Liver (tissue), 9 donors: ENCODE data around the gene SH3PXD2A. TPM values are rescaled to one million over a fixed set of nuclear protein-coding genes. Genes with fewer than 3 reads are reported as not detected.

Experiments
- DNase-seq: peaks from one replicate; pipeline ENCODE4 v3.0.0-alpha.2; 2017; ENCODE audit warnings: low spot score
- H3K27ac ChIP-seq, 2 donors: one replicate each; pipeline ENCODE4 v1.7.0; 2013; ENCODE audit warnings: inconsistent platforms in 2 of 2, low read length in 2 of 2, control low read depth in 1 of 2, low read depth in 1 of 2, mild to moderate bottlenecking in 1 of 2
- H3K27me3 ChIP-seq, 4 donors: one replicate each; pipeline versions ENCODE4 v1.6.1 to v1.7.0; 2013; ENCODE audit warnings: low read length in 3 of 4, inconsistent platforms in 1 of 4, mild to moderate bottlenecking in 1 of 4, moderate library complexity in 1 of 4; ENCODE audit not compliant: control insufficient read depth in 4 of 4, insufficient read depth in 4 of 4
- H3K36me3 ChIP-seq, 4 donors: one replicate each; pipeline versions ENCODE4 v1.6.1 to v1.7.0; 2013; ENCODE audit warnings: low read length in 3 of 4, mild to moderate bottlenecking in 3 of 4, low read depth in 1 of 4, moderate library complexity in 1 of 4; ENCODE audit not compliant: control insufficient read depth in 4 of 4, insufficient read depth in 3 of 4
- H3K4me1 ChIP-seq, 4 donors: one replicate each; pipeline versions ENCODE4 v1.6.1 to v1.7.0; 2013; ENCODE audit warnings: low read length in 3 of 4, mild to moderate bottlenecking in 3 of 4, moderate library complexity in 1 of 4; ENCODE audit not compliant: control insufficient read depth in 4 of 4, insufficient read depth in 4 of 4
- H3K4me3 ChIP-seq, 3 donors: one replicate each; pipeline versions ENCODE4 v1.6.1 to v1.7.0; 2013; ENCODE audit warnings: low read length in 3 of 3, control low read depth in 1 of 3, low read depth in 1 of 3, mild to moderate bottlenecking in 1 of 3
- H3K9ac ChIP-seq, 2 donors: one replicate each; pipeline ENCODE4 v1.7.0; 2013; ENCODE audit warnings: low read length in 2 of 2, mild to moderate bottlenecking in 2 of 2, moderate library complexity in 2 of 2, control low read depth in 1 of 2, low read depth in 1 of 2
- H3K9me3 ChIP-seq, 4 donors: one replicate each; pipeline versions ENCODE4 v1.6.1 to v1.7.0; 2013; ENCODE audit warnings: low read length in 3 of 4; ENCODE audit not compliant: control insufficient read depth in 4 of 4
- ATF3 ChIP-seq: IDR thresholded peaks from 2 replicates; pipeline ENCODE4 v1.6.1; 2016; ENCODE audit warnings: antibody characterized with exemption
- CTCF ChIP-seq: fragments of 150-350 bp; IDR thresholded peaks from 2 replicates; pipeline ENCODE4 v1.5.1; 2017; ENCODE audit warnings: improper control_type of control experiment, low read depth, low read length; ENCODE audit not compliant: missing input control
- EGR1 ChIP-seq, 2 donors: IDR thresholded peaks; 2 replicates each; pipeline ENCODE4 v1.6.1; 2016 to 2018; ENCODE audit warnings: antibody characterized with exemption in 2 of 2, low read depth in 2 of 2
- FOXA1 ChIP-seq: IDR thresholded peaks from 2 replicates; pipeline ENCODE4 v1.6.1; 2016; ENCODE audit warnings: antibody characterized with exemption
- FOXA2 ChIP-seq: IDR thresholded peaks from 2 replicates; pipeline ENCODE4 v1.6.1; 2016; ENCODE audit warnings: antibody characterized with exemption
- GABPA ChIP-seq, 2 donors: IDR thresholded peaks in 1 of 2; conservative IDR thresholded peaks in 1 of 2; 2 replicates each; pipeline ENCODE4 v1.6.1; 2016; ENCODE audit warnings: antibody characterized with exemption in 2 of 2, mild to moderate bottlenecking in 1 of 2, moderate library complexity in 1 of 2
- HNF4A ChIP-seq, 2 donors: conservative IDR thresholded peaks; 2 replicates each; pipeline ENCODE4 v1.6.1; 2016; ENCODE audit warnings: antibody characterized with exemption in 2 of 2, mild to moderate bottlenecking in 2 of 2
- HNF4G ChIP-seq: IDR thresholded peaks from 2 replicates; pipeline ENCODE4 v1.6.1; 2016; ENCODE audit warnings: antibody characterized with exemption
- JUND ChIP-seq, 2 donors: IDR thresholded peaks; 2 replicates each; pipeline ENCODE4 v1.6.1; 2016; ENCODE audit warnings: antibody characterized with exemption in 2 of 2
- MAX ChIP-seq: IDR thresholded peaks from 2 replicates; pipeline ENCODE4 v1.6.1; 2016; ENCODE audit warnings: antibody characterized with exemption
- NR2F2 ChIP-seq: IDR thresholded peaks from 2 replicates; pipeline ENCODE4 v1.6.1; 2016; ENCODE audit warnings: antibody characterized with exemption
- RAD21 ChIP-seq, 2 donors: IDR thresholded peaks; 2 replicates each; pipeline ENCODE4 v1.6.1; 2016; ENCODE audit warnings: antibody characterized with exemption in 2 of 2, mild to moderate bottlenecking in 2 of 2
- REST ChIP-seq: IDR thresholded peaks from 2 replicates; pipeline ENCODE4 v1.6.1; 2016; ENCODE audit warnings: antibody characterized with exemption, mild to moderate bottlenecking
- RXRA ChIP-seq, 2 donors: IDR thresholded peaks; 2 replicates each; pipeline ENCODE4 v1.6.1; 2017 to 2018; ENCODE audit warnings: antibody characterized with exemption in 2 of 2, mild to moderate bottlenecking in 1 of 2
- SP1 ChIP-seq: IDR thresholded peaks from 2 replicates; pipeline ENCODE4 v1.6.1; 2018; ENCODE audit warnings: antibody characterized with exemption, mild to moderate bottlenecking
- TAF1 ChIP-seq: conservative IDR thresholded peaks from 2 replicates; pipeline ENCODE4 v1.6.1; 2016; ENCODE audit warnings: antibody characterized with exemption, mild to moderate bottlenecking
- YY1 ChIP-seq: IDR thresholded peaks from 2 replicates; pipeline ENCODE4 v1.6.1; 2016; ENCODE audit warnings: antibody characterized with exemption, mild to moderate bottlenecking
- ZBTB33 ChIP-seq: IDR thresholded peaks from 2 replicates; pipeline ENCODE4 v1.6.1; 2016; ENCODE audit warnings: antibody characterized with exemption
- WGBS: extraction: QIAGEN DNeasy Blood & Tissue Kit; methylation state at CpG from one replicate; pipeline ENCODE4 v1.1.7; 2013; 5-methylcytosine and 5-hydroxymethylcytosine counted together
- polyA plus RNA-seq, 2 donors: library from polyadenylated mRNA; stranded (reverse) in 1 of 2; unstranded in 1 of 2; fragments of 200-250 nt in 1 of 2; fragments of >200 nt in 1 of 2; fragmentation: Nextera tagmentation in 1 of 2; extraction: Ambion mirVana in 1 of 2; gene quantifications; one replicate each; pipeline versions ENCODE4 v1.2.1 to v1.2.3, GENCODE V29; 2013 to 2015
- total RNA-seq, 2 donors: library from RNA; depleted of rRNA; stranded (reverse); fragments of >200 nt; gene quantifications; one replicate each; pipeline ENCODE4 v1.2.3, GENCODE V29; 2014
- donor health status: healthy.
- donor health status: healthy.
- donor health status: healthy.
- donor health status: healthy.
- donor health status: healthy.

SH3PXD2A gene
- total and polyA plus RNA-seq, 4 donors = 0.82 to 5.5 (median 3.9) TPM

GRCh38 chr10:103551619-103552602 lies 303.5 kb downstream of the SH3PXD2A start:
- WGBS = 65% methylated on average over 10 of the region's 10 CpGs
- DNase-seq = no peak
- Histone ChIP-seq H3K4me1 (peaks cover 0 to 16% (median 10%) of the 10 kb centered on the region in 4 donors), H3K4me3 (no peak overlapping the region), H3K27me3 (no peaks in the 10 kb centered on the region), H3K9me3 (no peaks in the 10 kb centered on the region), H3K36me3 (no peaks in the 10 kb centered on the region), H3K9ac (no peak overlapping the region), H3K27ac (no peak overlapping the region)
- TF ChIP-seq JUND (IDR thresholded peaks at IDR 0.05) (no peak), YY1 (no peak), TAF1 (no peak), MAX (no peak), RXRA (IDR thresholded peaks at IDR 0.05) (no peak), CTCF (no peak), RAD21 (IDR thresholded peaks at IDR 0.05) (no peak), ATF3 (no peak), FOXA1 (no peak), SP1 (no peak), GABPA (IDR thresholded peaks at IDR 0.05 in 1 of 2, conservative IDR thresholded peaks at IDR 0.05 in 1 of 2) (no peak), HNF4A (conservative IDR thresholded peaks at IDR 0.05) (no peak), EGR1 (IDR thresholded peaks at IDR 0.05; ENCODE audit: low read depth in 2 of 2) (no peak), NR2F2 (no peak)

- H3K9ac ChIP-seq = no peak overlapping the region
- peaks cover 2 to 22% (median 12%) of the 10 kb centered on the region in 4 donors for H3K4me1 ChIP-seq
- WGBS = 100% methylated on average over 1 of the region's 1 CpG
- no peak overlapping the region for H3K4me3 ChIP-seq
- TF ChIP-seq JUND (IDR thresholded peaks at IDR 0.05) (no peak), YY1 (no peak), TAF1 (no peak), MAX (no peak), HNF4A (conservative IDR thresholded peaks at IDR 0.05) (no peak), SP1 (no peak), GABPA (IDR thresholded peaks at IDR 0.05 in 1 of 2, conservative IDR thresholded peaks at IDR 0.05 in 1 of 2) (no peak), REST (no peak), NR2F2 (no peak), RXRA (IDR thresholded peaks at IDR 0.05) (no peak), CTCF (no peak), FOXA1 (no peak), HNF4G (no peak), RAD21 (IDR thresholded peaks at IDR 0.05) (no peak), EGR1 (IDR thresholded peaks at IDR 0.05; ENCODE audit: low read depth in 2 of 2) (no peak), ATF3 (no peak), FOXA2 (no peak), ZBTB33 (no peak)
- DNase-seq = no peak
- H3K36me3 ChIP-seq = no peaks in the 10 kb centered on the region
- no peaks in the 10 kb centered on the region for H3K27me3 ChIP-seq
- no peaks in the 10 kb centered on the region for H3K9me3 ChIP-seq
- no peak overlapping the region for H3K27ac ChIP-seq
Measured at GRCh38 chr10:103550229-103550628, 305.1 kb downstream of the SH3PXD2A start.
